Activated T-cell treated with anti-CD3 and anti-CD28 coated beads, Interleukin-2, amount 50 U/mL, for 24 hours (primary cell): ENCODE data around the gene DCAF7.

ENCODE experiments used
- DNase-seq: peaks from one replicate; pipeline ENCODE4 v3.0.0-alpha.2; 2020
- H3K27ac Mint-ChIP-seq: 2 replicates; pipeline ENCODE4 v1.8.0; 2020; ENCODE audit warnings: mild to moderate bottlenecking, mixed read lengths
- H3K27me3 Mint-ChIP-seq: 2 replicates; pipeline ENCODE4 v1.8.0; 2020; ENCODE audit warnings: mixed read lengths
- H3K36me3 Mint-ChIP-seq: 2 replicates; pipeline ENCODE4 v1.8.0; 2020; ENCODE audit warnings: low read depth, mixed read lengths
- H3K4me1 Mint-ChIP-seq: 2 replicates; pipeline ENCODE4 v1.8.0; 2020; ENCODE audit warnings: low read depth, mixed read lengths
- H3K4me3 Mint-ChIP-seq: 2 replicates; pipeline ENCODE4 v1.8.0; 2020; ENCODE audit warnings: mild to moderate bottlenecking, moderate library complexity, mixed read lengths
- H3K9me3 Mint-ChIP-seq: 2 replicates; pipeline ENCODE4 v1.8.0; 2020; ENCODE audit warnings: mixed read lengths

DCAF7 gene

DNA sequence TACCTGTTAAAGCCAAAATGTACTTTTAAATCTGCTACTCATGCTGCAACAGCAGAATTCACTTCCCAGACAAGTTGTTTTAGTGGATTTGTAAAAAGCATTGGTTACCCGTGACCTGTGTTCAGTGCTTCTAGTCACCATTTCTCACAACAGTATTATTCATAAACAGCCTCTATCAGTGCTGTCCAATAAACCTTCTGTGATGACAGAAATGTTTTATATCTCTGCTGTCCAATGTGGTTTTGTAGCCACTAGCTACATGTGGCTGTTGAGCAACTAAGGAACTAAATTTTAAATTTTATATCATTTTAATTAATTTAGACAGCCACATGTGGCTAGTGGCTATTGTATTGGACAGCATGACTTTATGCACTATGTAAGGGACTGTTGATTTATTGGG, 84.5 kb downstream of the DCAF7 start:
- Mint-ChIP-seq H3K4me3 (no peak overlapping the region), H3K27ac (no peak overlapping the region), H3K4me1 (peaks cover 30% of the 10 kb centered on the region), H3K36me3 (peaks cover 56% of the 10 kb centered on the region), H3K9me3 (no peaks in the 10 kb centered on the region), H3K27me3 (no peaks in the 10 kb centered on the region)
- no peak for DNase-seq

GRCh38 chr17:63635290-63635689, 85.0 kb downstream of the DCAF7 start:
- Mint-ChIP-seq H3K9me3 (no peaks in the 10 kb centered on the region), H3K4me3 (no peak overlapping the region), H3K4me1 (peaks cover 29% of the 10 kb centered on the region), H3K27me3 (no peaks in the 10 kb centered on the region), H3K36me3 (peaks cover 55% of the 10 kb centered on the region), H3K27ac (no peak overlapping the region)
- DNase-seq, result no peak

- H3K4me1 Mint-ChIP-seq, result peaks cover 26% of the 10 kb centered on the region
- H3K27ac Mint-ChIP-seq, result no peak overlapping the region
- H3K4me3 Mint-ChIP-seq, result no peak overlapping the region
- no peak for DNase-seq
- no peaks in the 10 kb centered on the region for H3K9me3 Mint-ChIP-seq
- peaks cover 57% of the 10 kb centered on the region for H3K36me3 Mint-ChIP-seq
- H3K27me3 Mint-ChIP-seq, result no peaks in the 10 kb centered on the region
Observed at GRCh38 chr17:63635787-63636186, 85.5 kb downstream of the DCAF7 start.

- H3K4me1 Mint-ChIP-seq, result peaks cover 17% of the 10 kb centered on the region
Observed at GRCh38 chr17:63639125-63639524, 88.8 kb downstream of the DCAF7 start.

DNA sequence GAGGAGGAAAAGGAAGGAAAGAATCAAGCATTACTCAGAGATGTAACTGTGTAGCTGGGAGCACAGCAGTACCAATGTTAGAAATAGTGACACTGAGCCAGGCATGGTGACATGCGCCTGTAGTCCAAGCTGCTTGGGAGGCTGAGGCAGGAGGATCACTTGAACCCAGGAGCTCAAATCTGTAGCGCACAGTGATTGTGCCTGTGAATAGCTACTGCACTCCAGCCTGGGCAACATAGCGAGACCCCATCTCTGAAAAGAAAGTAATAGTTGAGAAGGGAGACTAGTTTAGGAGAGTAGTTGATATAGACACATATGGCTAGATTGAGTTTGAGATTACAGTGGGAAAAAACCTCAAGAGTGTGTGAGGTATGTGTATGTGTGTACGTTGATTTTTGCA, 89.8 kb downstream of the DCAF7 start:
- Mint-ChIP-seq H3K27ac (no peak overlapping the region), H3K4me3 (no peak overlapping the region)

More at GRCh38 chr17:63639125-63639524, 88.8 kb downstream of the DCAF7 start:
- H3K27ac Mint-ChIP-seq, result peak overlapping the region; percentile 61
- H3K9me3 Mint-ChIP-seq, result no peaks in the 10 kb centered on the region
- H3K27me3 Mint-ChIP-seq, result no peaks in the 10 kb centered on the region
- peaks cover 48% of the 10 kb centered on the region for H3K36me3 Mint-ChIP-seq
- no peak overlapping the region for H3K4me3 Mint-ChIP-seq
- no peak for DNase-seq

DNA sequence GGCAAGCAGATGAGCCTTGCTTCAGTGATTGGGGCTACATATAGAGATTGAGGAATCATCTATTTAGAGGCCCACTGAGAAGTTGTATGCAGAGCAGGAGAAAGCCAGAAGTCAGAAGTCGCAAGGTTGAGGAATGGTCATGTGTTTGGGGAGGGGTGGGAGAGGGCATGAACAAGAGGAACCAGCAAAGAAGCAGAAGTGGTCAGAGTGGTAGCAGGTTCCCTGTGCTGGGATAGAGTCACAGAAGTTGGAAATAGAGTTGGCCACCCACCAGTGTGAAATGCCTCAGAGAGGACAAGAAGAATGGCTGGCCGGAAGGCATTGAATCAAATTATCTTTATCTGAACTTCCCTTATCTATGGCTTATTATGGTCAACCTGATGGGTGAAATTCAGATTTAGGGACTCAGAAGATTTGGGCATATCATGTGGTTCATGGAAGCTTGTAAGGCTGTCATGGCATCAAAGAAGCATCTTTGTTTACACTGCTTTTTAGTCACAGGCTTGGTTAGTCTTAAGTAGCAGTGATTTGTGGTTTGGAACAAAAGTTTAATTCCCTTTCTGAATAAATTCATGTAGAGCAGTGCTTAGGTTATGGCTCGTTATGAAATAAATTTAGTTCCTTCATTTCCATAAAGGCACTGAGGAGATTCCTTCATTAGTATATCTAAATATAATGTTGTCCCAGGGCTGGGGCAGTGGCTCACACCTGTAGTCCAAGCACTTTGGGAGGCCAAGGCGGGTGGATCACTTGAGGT, 91.6 kb downstream of the DCAF7 start:
- no peak for DNase-seq
- Mint-ChIP-seq H3K27ac (no peak overlapping the region), H3K4me1 (peaks cover 23% of the 10 kb centered on the region), H3K27me3 (no peaks in the 10 kb centered on the region), H3K9me3 (no peaks in the 10 kb centered on the region), H3K4me3 (no peak overlapping the region), H3K36me3 (peaks cover 46% of the 10 kb centered on the region)

More for the DNA sequence above, 89.8 kb downstream of the DCAF7 start:
- no peaks in the 10 kb centered on the region for H3K27me3 Mint-ChIP-seq
- H3K4me1 Mint-ChIP-seq, result peaks cover 14% of the 10 kb centered on the region
- H3K36me3 Mint-ChIP-seq, result peaks cover 42% of the 10 kb centered on the region
- DNase-seq, result no peak
- H3K9me3 Mint-ChIP-seq, result no peaks in the 10 kb centered on the region
